HepG2 (cell line): ENCODE measurements around the gene ITGA2. TPM values are rescaled to one million over a fixed set of nuclear protein-coding genes. Genes with fewer than 3 reads are reported as not detected.

Experiments
- ATAC-seq: fragments of 200-7000 bp; cut with Tn5 transposase; 3 replicates; pipeline ENCODE4 v1.9.1; 2020; ENCODE audit warnings: mild to moderate bottlenecking, moderate library complexity
- BruUV-seq: library from RNA; stranded (reverse); fragments of 400-500 nt; replicated peaks from 2 replicates; lab custom pipeline; 2021; lab: Mats Ljungman, UMichigan
- CTCF ChIA-PET: fragments of 300-600 bp; formaldehyde crosslinking; extraction: SDS; loops from one replicate; lab custom pipeline; 2021; ENCODE audit warnings: low total read pairs, inconsistent platforms, low intra/inter-chr PET ratio; lab: Yijun Ruan, JAX
- POLR2A ChIA-PET: fragments of 350-600 bp; sonication (Branson Sonifier 250); formaldehyde crosslinking; loops from one replicate; lab custom pipeline; 2020; ENCODE audit warnings: antibody characterized with exemption, inconsistent platforms; lab: Yijun Ruan, JAX
- DNase-seq: peaks from one replicate; pipeline ENCODE4 v3.0.0-alpha.2; 2015; ENCODE audit warnings: low spot score
- FAIRE-seq: peaks from 3 replicates; lab custom pipeline; 2011; peaks lifted over from hg19 to GRCh38; lab: Jason Lieb, UNC
- H2AFZ ChIP-seq: one replicate; pipeline ENCODE4 v1.6.1; 2011; ENCODE audit warnings: low read length, inconsistent platforms
- H3K27ac ChIP-seq: fragments of 300-600 bp; 3 replicates; pipeline ENCODE4 v1.8.0; 2011; ENCODE audit warnings: mixed run types, mild to moderate bottlenecking, mixed read lengths, low read length, inconsistent platforms; ENCODE audit not compliant: insufficient read depth; ENCODE audit errors: extremely low read length
- H3K27me3 ChIP-seq, 2 experiments: fragments of 200-600 bp in 1 of 2; 2 replicates in 1 of 2; 3 replicates in 1 of 2; pipeline versions ENCODE4 v1.6.0 to v1.8.0; 2011; ENCODE audit warnings: low read length in 2 of 2, mild to moderate bottlenecking in 2 of 2, moderate library complexity in 2 of 2, inconsistent platforms in 1 of 2; ENCODE audit not compliant: insufficient read depth in 2 of 2, control insufficient read depth in 1 of 2
- H3K36me3 ChIP-seq, 2 experiments: fragments of 200-600 bp in 1 of 2; replicated peaks in 1 of 2; 2 replicates in 1 of 2; 3 replicates in 1 of 2; pipeline versions ENCODE4 v1.5.1 to v1.8.0; 2011; ENCODE audit warnings: low read length in 2 of 2, inconsistent platforms in 1 of 2; ENCODE audit not compliant: insufficient read depth in 2 of 2, control insufficient read depth in 1 of 2
- H3K4me1 ChIP-seq: 2 replicates; pipeline ENCODE4 v1.5.1; 2012; ENCODE audit warnings: low read length, inconsistent platforms; ENCODE audit not compliant: insufficient read depth
- H3K4me2 ChIP-seq: 2 replicates; pipeline ENCODE4 v1.6.0; 2011; ENCODE audit warnings: low read depth, low read length, inconsistent platforms
- H3K4me3 ChIP-seq, 3 experiments: fragments of 200-600 bp in 1 of 3; sonication (generic), shearing (Covaris generic) in 1 of 3; replicated peaks in 1 of 3; 2 replicates each; pipeline ENCODE4 v1.5.1; 2011 to 2016; ENCODE audit warnings: low read length in 3 of 3, inconsistent platforms in 2 of 3, low read depth in 2 of 3, mild to moderate bottlenecking in 2 of 3, control low read depth in 1 of 3, mixed read lengths in 1 of 3; ENCODE audit not compliant: insufficient read depth in 1 of 3
- H3K79me2 ChIP-seq: one replicate; pipeline ENCODE4 v1.6.1; 2011; ENCODE audit warnings: low read length, inconsistent platforms; ENCODE audit not compliant: insufficient read depth
- H3K9ac ChIP-seq: 2 replicates; pipeline ENCODE4 v1.6.0; 2011; ENCODE audit warnings: mild to moderate bottlenecking, low read depth, low read length, inconsistent platforms; ENCODE audit not compliant: insufficient read depth
- H3K9me3 ChIP-seq: 2 replicates; pipeline ENCODE4 v1.5.1; 2012; ENCODE audit warnings: mild to moderate bottlenecking, low read length
- H4K20me1 ChIP-seq: 2 replicates; pipeline ENCODE4 v1.6.0; 2011; ENCODE audit warnings: inconsistent platforms, mild to moderate bottlenecking, low read length, moderate library complexity; ENCODE audit not compliant: insufficient read depth
- HNF4A ChIP-seq: sonication (generic); formaldehyde crosslinking; IDR thresholded peaks from 2 replicates; pipeline ENCODE4 v1.4.0; 2020; ENCODE audit warnings: missing genetic modification reagents
- PHF20 ChIP-seq: sonication (generic); formaldehyde crosslinking; IDR thresholded peaks from 2 replicates; pipeline ENCODE4 v1.5.0; 2020; ENCODE audit warnings: mild to moderate bottlenecking, missing genetic modification reagents
- SALL1 ChIP-seq: sonication (generic); formaldehyde crosslinking; IDR thresholded peaks from 2 replicates; pipeline ENCODE4 v1.8.0; 2022; ENCODE audit warnings: mild to moderate bottlenecking, missing genetic modification reagents
- SP5 ChIP-seq: IDR thresholded peaks from 2 replicates; pipeline ENCODE4 v1.6.1; 2016; ENCODE audit warnings: low read depth, borderline replicate concordance
- ZNF263 ChIP-seq: sonication (generic); formaldehyde crosslinking; IDR thresholded peaks from 2 replicates; pipeline ENCODE4 v1.4.0; 2020; ENCODE audit warnings: missing genetic modification reagents
- ZNF687 ChIP-seq: sonication (generic); formaldehyde crosslinking; IDR thresholded peaks from 2 replicates; pipeline ENCODE4 v1.5.1; 2020; ENCODE audit warnings: mild to moderate bottlenecking, missing genetic modification reagents, moderate library complexity
- ZNF691 ChIP-seq: sonication (generic); formaldehyde crosslinking; IDR thresholded peaks from 2 replicates; pipeline ENCODE4 v1.4.0; 2020; ENCODE audit warnings: missing genetic modification reagents, low read depth, mild to moderate bottlenecking, borderline replicate concordance
- ZNF770 ChIP-seq: sonication (generic); formaldehyde crosslinking; IDR thresholded peaks from 2 replicates; pipeline ENCODE4 v1.5.0; 2020; ENCODE audit warnings: mild to moderate bottlenecking, missing genetic modification reagents
- WGBS: methylation state at CpG from one replicate; pipeline ENCODE4 v1.1.6; 2017; ENCODE audit warnings: low lambda C conversion rate; 5-methylcytosine and 5-hydroxymethylcytosine counted together
- in situ Hi-C: cut with HindIII; loops from 2 replicates; pipeline ENCODE4 v1.10.0; 2017; ENCODE audit warnings: low pct_unique_long_range_greater_than_20kb; ENCODE audit not compliant: extremely low pct_ligation_motif_present
- intact Hi-C: fragments of 100-400 bp; cut with micrococcal nuclease; formaldehyde crosslinking; loops from one replicate; pipeline ENCODE4 v1.10.0; 2022; ENCODE audit not compliant: unreplicated experiment
- polyA plus RNA-seq, 8 experiments: library from polyadenylated mRNA; depleted of rRNA in 3 of 8; stranded (reverse) in 7 of 8; unstranded in 1 of 8; fragments of >200 nt; fragmentation: Illumina TruSeq in 4 of 8; extraction: Trizol in 4 of 8; gene quantifications; 2 replicates each; pipeline versions ENCODE4 v1.2.1 to v1.2.3, GENCODE V29; 2011 to 2016; ENCODE audit warnings: low read depth in 4 of 8, missing spikeins in 1 of 8, mixed read lengths in 1 of 8; ENCODE audit not compliant: insufficient read depth in 1 of 8
- total RNA-seq, 5 experiments: library from RNA; depleted of rRNA; stranded (reverse); fragments of >200 nt; fragmentation: Illumina TruSeq; extraction: Trizol; gene quantifications; 2 replicates each; pipeline ENCODE4 v1.2.3, GENCODE V29; 2016; ENCODE audit warnings: low read depth in 1 of 5
- TF ChIP-seq, protein P1 (sequence below), 2 experiments: IDR thresholded peaks; 2 replicates each; pipeline ENCODE4 v1.6.1; 2011 to 2012; ENCODE audit warnings: low read length in 2 of 2, borderline replicate concordance in 1 of 2, low read depth in 1 of 2, mild to moderate bottlenecking in 1 of 2, moderate library complexity in 1 of 2

ITGA2 gene
- total and polyA plus RNA-seq, 2 of the 13 experiments (the other 11 are each of a cell fraction or from before 2014, with no cell fraction given) = 15.8 to 58.3 TPM

- no peak for TF ChIP-seq ZNF770 (CRISPR knock-in tag)
Measured at GRCh38 chr5:53112909-53113308, 123.8 kb downstream of the ITGA2 start (continued).

- WGBS = 31% methylated on average over 4 of the region's 9 CpGs
- peak; percentile 23; the same call in 1 of the 2 replicates for TF ChIP-seq HNF4A (CRISPR knock-in tag)
- TF ChIP-seq ZNF691 = 0 out of 2 replicates have a peak, but pooled peaks have one; percentile 67
- TF ChIP-seq, protein P1, sequence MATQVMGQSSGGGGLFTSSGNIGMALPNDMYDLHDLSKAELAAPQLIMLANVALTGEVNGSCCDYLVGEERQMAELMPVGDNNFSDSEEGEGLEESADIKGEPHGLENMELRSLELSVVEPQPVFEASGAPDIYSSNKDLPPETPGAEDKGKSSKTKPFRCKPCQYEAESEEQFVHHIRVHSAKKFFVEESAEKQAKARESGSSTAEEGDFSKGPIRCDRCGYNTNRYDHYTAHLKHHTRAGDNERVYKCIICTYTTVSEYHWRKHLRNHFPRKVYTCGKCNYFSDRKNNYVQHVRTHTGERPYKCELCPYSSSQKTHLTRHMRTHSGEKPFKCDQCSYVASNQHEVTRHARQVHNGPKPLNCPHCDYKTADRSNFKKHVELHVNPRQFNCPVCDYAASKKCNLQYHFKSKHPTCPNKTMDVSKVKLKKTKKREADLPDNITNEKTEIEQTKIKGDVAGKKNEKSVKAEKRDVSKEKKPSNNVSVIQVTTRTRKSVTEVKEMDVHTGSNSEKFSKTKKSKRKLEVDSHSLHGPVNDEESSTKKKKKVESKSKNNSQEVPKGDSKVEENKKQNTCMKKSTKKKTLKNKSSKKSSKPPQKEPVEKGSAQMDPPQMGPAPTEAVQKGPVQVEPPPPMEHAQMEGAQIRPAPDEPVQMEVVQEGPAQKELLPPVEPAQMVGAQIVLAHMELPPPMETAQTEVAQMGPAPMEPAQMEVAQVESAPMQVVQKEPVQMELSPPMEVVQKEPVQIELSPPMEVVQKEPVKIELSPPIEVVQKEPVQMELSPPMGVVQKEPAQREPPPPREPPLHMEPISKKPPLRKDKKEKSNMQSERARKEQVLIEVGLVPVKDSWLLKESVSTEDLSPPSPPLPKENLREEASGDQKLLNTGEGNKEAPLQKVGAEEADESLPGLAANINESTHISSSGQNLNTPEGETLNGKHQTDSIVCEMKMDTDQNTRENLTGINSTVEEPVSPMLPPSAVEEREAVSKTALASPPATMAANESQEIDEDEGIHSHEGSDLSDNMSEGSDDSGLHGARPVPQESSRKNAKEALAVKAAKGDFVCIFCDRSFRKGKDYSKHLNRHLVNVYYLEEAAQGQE (IDR thresholded peaks at IDR 0.05; ENCODE audit: borderline replicate concordance in 1 of 2, low read depth in 1 of 2, low read length in 2 of 2) = no peak
- peak; percentile 75 for TF ChIP-seq ZNF263 (CRISPR knock-in tag)
- TF ChIP-seq SP5 = no peak
- peak; percentile 50 for TF ChIP-seq ZNF687
- TF ChIP-seq PHF20 (CRISPR knock-in tag) = no peak
- peak; percentile 33; the same call in 1 of the 2 replicates for TF ChIP-seq SALL1 (CRISPR knock-in tag)
Measured at GRCh38 chr5:53113947-53114346, 124.8 kb downstream of the ITGA2 start.

More at GRCh38 chr5:53113947-53114346, 124.8 kb downstream of the ITGA2 start:
- ATAC-seq (no peak), DNase-seq (no peak), FAIRE-seq (no peak)
- ChIA-PET CTCF (no interaction called here), POLR2A (no interaction called here)
- peak overlapping the region in 1 of 3 experiments; percentile 20; a peak in 1 of 6 replicates for H3K4me3 ChIP-seq
- intact Hi-C loops = no loop called here
- in situ Hi-C loops = no loop called here
- no peaks in the 10 kb centered on the region for H4K20me1 ChIP-seq
- H3K27ac ChIP-seq = peak overlapping the region; percentile 11
- H2AFZ ChIP-seq = no peak overlapping the region
- H3K4me1 ChIP-seq = peaks cover 52% of the 10 kb centered on the region
- H3K4me2 ChIP-seq = peak overlapping the region; percentile 58
- H3K9ac ChIP-seq = no peak overlapping the region
- no peaks in the 10 kb centered on the region for H3K36me3 ChIP-seq
- no TSS peak for BruUV-seq
- H3K79me2 ChIP-seq = peaks cover 10% of the 10 kb centered on the region
- no peaks in the 10 kb centered on the region; a peak in 2 of 5 replicates for H3K27me3 ChIP-seq
- no peaks in the 10 kb centered on the region for H3K9me3 ChIP-seq
